ENCODE results near the gene GRB7.
"Not testable (repeated sequence)": the region's sequence is repeated elsewhere in the genome, so short reads cannot be mapped to it uniquely, and the experiment has no call there.

GRB7 gene

GRCh38 chr17:39737760-39738567 is at the start of gene GRB7:
Gene GRB7 (plus strand): TSS chr17:39737938. CDS start chr17:39742302, 4,364 bp downstream.
- DNase-seq = no peak

DNA sequence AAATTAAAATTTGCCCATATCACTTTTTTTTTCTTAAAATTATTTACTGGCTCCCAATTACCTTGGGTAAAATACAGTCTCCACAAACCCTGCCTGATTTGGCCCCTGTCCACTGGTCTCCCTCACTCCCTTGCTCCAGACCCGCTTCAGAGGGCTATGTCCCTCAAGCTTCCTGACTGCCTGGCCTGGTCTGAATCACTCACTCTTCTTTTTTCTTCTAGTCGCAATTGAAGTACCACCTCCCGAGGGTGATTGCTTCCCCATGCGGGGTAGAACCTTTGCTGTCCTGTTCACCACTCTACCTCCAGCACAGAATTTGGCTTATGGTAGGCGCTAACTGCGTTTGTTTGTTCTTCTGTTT is 49.3 kb upstream of the GRB7 start:
- no peak for DNase-seq

- no peak for DNase-seq
Measured at GRCh38 chr17:39688945-39689344, 48.8 kb upstream of the GRB7 start.

GRCh38 chr17:39694593-39694992 is 43.1 kb upstream of the GRB7 start:
- DNase-seq = no peak

- no peak for DNase-seq
Measured at GRCh38 chr17:39695089-39695474, 42.7 kb upstream of the GRB7 start.

- DNase-seq = no peak
Measured at GRCh38 chr17:39696731-39697130, 41.0 kb upstream of the GRB7 start.

DNA sequence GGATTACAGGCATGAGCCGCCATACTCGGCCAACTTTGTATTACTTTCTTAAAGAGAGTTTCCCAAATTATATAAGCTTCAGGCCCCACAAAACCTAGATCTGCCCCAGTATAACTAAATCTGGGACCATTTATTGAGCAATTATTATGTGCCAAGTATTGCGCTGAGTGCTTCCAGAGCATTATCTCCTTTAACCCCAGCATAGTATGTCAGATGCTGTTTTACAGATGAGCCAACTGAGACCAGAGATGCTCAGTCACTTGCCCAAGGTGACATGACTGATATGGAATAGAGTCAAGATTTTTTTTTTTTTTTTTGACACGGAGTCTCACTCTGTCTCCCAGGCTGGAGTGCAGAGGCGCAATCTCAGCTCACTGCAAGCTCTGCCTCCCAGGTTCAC is 39.8 kb upstream of the GRB7 start:
- no peak for DNase-seq

GRCh38 chr17:39699157-39699817 is 38.5 kb upstream of the GRB7 start:
- not testable (repeated sequence) for DNase-seq

- DNase-seq = peak; percentile 82
Measured at GRCh38 chr17:39699818-39700147, 38.0 kb upstream of the GRB7 start, which contains the start of gene ERBB2. Gene ERBB2 (plus strand): TSS chr17:39700064. CDS start chr17:39700239, 175 bp downstream.

DNA sequence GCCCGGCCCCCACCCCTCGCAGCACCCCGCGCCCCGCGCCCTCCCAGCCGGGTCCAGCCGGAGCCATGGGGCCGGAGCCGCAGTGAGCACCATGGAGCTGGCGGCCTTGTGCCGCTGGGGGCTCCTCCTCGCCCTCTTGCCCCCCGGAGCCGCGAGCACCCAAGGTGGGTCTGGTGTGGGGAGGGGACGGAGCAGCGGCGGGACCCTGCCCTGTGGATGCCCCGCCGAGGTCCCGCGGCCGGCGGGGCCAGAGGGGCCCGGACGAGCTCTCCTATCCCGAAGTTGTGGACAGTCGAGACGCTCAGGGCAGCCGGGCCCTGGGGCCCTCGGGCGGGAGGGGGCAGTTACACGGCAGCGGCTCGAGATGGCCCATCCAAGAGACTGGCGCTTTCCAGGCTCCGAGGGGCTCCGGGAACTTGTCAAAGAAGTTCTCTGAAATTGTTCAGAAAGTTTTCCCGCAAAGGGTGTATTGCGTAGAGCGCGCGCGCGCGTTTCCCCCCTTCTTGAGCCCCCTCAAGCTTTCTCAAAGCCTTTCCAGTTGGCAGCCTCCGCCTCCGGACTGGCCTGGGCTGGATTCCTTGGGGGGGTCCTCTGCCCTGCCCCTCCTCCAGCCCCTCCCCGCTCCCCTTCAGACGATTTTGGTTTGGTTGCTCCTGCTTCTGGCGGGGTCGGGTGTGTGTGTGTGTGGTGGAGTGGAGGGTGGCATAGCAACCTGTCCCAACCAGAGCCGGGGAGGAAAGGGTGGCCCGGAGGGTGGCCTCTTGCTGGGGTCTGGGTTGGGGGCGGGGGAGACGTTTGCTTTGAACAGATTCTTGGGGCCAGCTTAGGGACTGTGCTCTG is 37.4 kb upstream of the GRB7 start:
- peak; percentile 27 for DNase-seq

DNA sequence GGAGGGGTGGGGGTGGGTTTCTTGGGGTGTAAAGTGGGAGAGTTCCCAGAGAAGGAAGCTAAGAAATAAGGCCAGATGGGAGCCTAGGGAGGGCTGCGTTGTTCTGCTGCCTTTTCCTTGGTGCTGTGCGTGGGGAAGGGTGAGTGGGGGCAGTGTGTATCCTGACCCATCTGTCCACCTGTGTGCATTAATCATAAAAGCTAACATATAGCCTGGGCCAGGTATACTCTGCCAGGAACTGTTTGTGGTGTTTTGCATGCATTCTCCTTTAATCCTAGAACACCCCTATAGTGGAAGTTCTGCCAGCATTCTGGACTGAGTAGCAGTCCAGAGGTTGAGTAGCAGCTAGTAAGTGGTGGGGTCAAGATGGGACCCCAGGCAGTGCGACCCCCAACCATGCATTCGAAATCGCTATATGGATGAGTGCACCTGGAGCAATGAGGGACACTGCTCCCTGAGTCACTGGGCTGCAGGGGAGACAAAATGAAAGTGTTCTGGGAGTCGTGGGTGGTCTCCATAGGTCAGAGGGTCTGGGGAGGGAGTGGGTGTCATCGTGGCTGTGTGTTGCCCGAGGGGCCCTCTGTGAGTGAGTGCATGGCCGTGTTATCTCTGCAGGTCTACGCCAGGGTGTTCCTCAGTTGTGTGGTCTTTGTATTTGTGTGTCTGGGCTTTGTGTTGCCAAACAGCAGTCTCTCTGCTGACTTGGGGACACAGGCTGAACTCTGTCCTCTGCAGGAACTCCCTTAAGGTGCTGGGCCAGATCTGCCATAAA is 36.5 kb upstream of the GRB7 start:
- DNase-seq = no peak

DNA sequence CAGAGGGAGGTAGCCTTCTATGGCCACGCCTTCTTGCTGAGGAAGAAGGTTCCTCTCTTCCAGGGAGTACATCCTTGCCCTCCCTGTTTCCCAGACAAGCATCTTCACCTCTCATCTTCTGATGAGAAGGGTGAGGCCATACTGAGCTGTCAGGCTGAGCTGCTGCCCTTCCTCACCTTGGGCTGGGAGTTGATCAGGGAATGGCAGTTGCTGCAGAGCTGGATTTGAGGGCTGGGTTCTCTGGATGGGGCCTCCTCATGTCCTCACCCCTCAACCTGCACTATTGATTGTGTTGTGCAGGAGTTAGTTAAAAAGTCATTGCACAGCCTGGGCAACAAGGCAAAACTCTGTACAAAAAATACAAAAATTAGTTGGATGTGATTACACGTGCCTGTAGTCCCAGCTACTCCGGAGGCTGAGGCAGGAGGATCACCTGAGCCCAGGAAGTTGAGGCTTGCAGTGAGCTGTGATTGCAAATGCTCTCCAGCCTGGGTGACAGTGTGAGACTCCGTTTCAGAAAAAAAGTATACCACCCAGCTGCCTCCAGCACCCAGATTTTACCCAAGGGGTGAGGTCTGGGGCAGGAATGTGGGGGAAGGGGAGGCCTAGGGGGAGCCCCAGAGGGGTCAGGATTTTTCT is 35.8 kb upstream of the GRB7 start:
- no peak for DNase-seq

- no peak for DNase-seq
Measured at GRCh38 chr17:39702901-39703893, 34.5 kb upstream of the GRB7 start.

DNA sequence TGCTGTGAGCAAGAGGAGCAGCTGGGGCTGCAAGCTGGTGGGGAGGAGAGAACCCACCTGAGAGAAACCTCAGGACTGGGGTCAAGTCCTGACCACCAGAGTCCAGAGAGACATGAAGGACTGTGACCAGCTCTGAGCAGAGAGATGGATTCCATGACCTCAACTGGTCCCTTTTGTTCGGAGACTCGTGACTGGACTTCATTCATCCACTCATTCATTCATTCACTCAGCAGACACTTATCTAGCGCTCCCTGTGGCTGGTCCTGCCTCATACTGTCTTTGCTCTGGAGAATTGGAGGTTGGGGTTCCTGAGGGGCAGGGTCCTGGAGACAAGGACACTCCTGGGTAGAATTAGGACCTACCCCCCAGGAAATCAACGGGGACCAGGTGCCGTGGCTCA is 33.8 kb upstream of the GRB7 start:
- DNase-seq = no peak

- DNase-seq = peak; percentile 8
Measured at GRCh38 chr17:39704821-39705551, 32.8 kb upstream of the GRB7 start.

DNA sequence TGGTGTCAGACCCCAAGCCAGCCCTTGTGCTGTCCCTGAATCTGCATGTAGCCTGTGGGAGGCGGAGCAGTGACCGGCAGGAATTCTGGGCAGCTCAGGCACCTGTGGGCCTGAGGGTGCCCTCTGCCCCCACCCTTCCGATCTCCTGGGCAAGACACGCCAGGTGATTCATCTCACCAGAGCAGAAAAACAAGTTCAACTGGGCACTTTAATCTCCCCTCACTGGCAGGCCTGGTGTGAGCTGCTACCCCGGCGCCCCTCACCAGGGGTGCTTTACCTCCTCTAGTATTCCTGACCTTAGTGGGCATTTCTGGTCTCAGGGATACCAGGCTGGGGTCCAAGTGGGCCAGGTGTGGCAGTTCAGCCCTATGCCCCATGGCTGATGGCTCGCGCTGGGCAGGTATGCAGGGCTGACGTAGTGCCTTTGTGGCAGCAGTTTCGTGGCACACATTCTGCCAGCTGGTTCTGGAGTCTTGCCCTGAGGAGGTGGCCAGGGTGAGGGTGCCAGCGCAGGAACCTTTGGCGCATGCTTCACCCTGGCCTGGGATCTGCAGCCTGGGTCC is 31.9 kb upstream of the GRB7 start:
- no peak for DNase-seq

GRCh38 chr17:39706383-39706782 is 31.4 kb upstream of the GRB7 start:
- DNase-seq = no peak

DNA sequence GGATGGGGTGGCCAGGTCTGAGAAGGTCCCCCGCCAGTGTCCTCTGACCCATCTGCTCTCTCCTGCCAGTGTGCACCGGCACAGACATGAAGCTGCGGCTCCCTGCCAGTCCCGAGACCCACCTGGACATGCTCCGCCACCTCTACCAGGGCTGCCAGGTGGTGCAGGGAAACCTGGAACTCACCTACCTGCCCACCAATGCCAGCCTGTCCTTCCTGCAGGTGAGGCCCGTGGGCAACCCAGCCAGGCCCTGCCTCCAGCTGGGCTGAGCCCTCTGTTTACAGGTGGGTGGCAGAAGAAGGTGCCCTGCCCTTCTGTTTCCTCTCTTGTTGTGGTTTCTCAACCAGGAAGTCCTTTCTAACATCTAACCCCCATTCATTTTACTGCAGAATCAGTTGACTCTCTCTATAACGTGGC is 30.8 kb upstream of the GRB7 start:
- no peak for DNase-seq

- no peak for DNase-seq
Measured at GRCh38 chr17:39709319-39709997, 28.3 kb upstream of the GRB7 start.
